SW480 (cell line): ENCODE measurements around the gene F8.
"Not testable (repeated sequence)": the region's sequence is repeated elsewhere in the genome, so short reads cannot be mapped to it uniquely, and the experiment has no call there.

Source experiments
- DNase-seq: peaks from one replicate; pipeline ENCODE4 v3.0.0-alpha.2; 2016; ENCODE audit warnings: low spot score

F8 gene

DNA sequence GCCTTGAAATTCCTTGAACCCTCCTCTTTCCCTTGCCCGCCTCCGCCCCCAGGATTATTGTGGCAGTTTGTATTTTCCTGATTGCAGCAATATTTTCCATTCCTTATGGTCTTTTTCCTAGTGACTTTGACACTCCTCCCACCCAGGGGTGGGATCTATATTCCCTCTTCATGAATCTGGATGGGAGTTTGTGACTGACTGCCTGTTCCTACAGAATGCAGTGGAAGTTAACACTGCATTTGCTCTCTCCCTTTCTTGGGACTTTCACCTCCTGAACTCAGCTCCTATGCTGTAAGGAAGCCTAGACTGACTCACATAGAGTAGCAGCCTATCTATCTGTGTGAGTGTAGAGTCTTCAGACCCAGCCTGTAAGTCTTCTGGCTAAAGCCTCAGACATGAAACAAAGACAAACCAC is 6.4 kb upstream of the F8 start:
- DNase-seq: peak; percentile 5

DNA sequence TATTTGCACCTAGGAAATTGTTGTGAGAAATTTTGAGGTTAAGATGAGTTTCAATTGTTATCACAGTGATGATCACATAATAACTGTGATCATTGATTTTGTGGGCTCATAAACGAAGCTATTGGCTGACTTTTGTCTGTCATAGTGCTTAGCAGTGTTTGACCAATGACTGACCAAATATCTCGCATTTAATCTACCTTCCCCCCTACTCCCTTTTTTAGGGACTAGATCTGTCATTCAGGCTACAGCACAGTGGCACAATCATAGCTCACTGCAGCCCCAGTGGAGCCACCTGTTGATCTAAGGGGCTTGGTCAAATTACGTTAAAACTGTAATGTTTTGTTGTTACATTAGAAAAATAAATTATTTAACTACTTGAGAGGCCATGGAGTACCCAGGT is 5.6 kb upstream of the F8 start:
- no peak for DNase-seq

DNA sequence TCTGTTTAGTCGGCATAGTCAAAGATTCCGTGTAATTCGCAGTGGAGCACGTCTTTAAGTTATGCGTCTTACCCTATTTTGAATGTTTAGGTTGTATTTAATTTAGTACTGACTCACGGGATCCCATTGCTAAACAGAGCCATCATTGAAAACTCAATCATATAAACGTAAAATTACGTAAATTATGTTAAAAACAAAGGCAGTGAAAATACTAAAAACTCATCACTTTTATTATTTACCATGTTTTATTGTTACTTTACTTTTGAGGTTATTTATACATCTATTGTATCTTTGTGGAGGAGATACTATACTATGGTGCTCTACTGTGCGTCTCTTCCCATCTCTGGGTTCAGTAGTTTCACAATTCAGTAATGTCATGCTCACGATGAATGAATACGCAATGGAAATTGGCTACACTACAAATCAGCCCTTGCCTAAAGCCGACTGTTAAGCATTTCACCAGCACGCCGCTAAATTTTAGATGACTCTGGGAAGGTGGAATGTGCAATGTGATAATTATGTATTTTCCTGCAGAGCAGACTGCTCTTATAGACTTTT is 5.1 kb upstream of the F8 start:
- DNase-seq: peak; percentile 59

DNA sequence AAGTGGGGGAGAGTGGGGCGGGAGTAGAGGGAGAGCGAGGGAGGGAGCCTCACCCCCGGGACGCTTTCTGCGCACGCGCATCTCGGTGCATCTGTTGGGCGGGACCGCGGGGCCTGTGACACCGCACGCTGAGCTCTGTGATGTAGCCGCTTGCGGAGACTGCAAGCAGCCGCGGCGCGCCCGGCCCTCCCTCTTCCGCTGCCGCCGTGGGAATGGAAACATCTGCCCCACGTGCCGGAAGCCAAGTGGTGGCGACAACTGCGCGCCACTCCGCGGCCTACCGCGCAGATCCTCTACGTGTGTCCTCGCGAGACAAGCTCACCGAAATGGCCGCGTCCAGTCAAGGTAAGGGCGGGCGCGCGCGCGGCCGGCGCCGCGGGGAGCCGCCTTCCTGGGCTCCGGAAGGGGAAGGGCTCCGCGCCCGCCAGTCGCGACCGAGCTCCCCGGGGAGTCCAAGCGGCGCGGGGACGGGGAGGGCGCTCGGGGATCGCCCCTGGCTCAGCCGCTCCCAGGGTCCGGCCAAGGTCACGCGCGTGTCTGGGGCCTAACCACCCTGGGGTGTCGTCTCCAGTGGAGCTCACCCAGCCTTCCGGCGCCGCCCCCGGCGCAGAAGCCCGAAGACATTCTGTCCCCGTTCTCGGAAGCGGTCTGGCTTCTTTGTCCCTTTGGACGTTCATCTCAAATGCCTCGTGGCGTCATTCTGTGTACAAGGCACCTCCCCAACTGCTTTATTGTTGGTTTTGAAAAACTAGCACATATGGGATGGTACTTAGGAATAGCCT is 4.4 kb upstream of the F8 start, which contains the start of gene FUNDC2:
TSS of gene FUNDC2 (plus strand) at position 118 of the 782 bp plus-strand sequence. CDS start at position 213, 95 bp downstream.
- peak; percentile 95 for DNase-seq

DNA sequence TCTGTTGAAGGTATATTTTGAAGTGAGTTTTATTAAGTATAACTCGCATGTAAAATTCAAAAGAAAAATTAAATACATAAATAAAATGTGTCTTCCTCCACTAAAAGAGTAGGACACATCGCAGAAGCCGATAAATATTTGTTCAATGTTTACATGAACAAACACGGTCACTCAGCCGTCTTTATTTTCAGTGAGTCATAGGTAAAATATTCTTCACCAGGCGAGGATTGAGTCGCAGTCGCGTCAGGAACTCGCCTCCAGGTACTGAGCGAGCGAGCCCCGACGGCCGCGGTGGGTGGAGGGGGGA is 3.9 kb upstream of the F8 start:
- DNase-seq: no peak

DNA sequence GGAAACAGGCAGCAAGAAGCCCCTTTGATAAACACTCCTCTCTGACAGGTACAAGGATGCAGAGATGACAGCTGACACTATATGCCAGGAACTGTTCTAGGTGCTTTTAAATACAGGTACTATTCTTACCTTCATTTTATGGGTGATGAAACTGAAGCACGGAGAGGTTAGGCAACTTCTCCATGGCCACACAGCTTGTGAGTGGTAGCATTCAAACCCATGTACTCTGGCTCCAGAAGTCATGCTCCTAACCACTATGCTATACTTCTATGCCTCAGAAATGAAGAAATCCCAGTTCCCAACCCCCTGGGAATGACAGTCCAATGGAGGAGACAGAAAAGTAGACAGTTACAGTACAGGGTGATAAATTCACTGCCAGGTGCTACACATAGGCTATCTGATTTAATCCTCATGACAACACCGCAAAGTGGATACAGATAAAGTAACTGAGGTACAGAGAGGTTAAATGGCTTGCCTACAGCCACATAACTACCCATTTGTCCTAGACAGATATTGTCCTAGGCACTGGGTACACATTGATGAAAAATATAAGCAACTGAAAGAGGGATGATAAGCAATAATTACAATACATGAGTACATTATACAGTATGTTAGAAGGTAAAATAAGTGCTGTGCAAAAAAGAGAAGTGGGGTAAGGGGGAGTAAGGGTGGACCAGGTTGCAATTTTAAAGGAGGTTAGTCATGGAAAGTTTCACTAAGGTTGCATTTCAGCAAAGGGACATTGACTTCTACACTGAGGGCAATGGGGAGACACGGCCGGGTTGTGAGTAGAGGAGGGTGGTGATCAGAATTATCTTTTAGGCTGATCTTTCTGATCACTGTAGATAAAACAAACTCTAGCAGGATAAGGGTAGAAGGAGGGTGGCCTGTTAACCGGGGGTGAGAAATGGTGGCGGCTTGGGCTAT is 1.6 kb upstream of the F8 start:
- no peak for DNase-seq

DNA sequence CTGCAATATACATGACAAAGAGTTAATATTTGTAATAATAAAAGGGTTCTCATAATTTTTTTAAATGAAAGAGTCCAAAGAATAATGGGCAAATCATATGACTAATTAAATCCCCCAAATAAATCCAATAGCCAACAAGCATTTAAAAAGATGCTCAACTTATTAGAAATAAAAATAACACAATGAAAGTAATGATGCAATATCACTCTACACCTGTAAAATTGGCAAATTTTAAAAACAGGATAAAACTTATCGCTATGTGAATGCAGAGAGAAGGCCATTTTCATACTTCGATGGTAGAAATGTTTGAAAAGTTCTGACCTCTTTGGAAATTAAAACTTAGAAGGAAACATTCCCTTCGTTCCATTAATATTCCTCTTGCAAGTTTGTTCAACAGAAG is 1.9 kb downstream of the F8 start:
- DNase-seq: no peak

DNA sequence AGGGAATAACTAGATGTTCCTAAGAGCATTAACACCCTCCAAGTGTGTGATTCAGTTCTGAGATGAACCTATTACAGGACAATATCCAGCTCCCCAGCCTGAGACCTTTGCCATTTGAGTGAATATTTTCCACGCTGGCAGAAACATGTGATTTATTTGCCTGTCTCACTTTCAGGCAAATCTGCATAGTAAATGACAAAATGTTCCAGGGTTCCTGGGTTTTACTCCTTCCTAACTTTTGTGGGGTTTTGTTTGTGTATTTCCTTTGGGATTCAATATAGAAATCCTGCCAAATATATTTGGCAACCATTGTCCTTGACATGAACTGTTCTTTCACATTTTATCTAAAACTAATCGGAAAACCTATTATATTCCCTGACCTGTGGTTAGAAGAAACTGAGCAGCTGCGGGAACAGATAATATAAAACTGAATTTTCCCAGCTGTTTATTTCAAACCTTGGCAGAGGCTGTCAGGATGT is 12.5 kb downstream of the F8 start:
- DNase-seq: no peak

DNA sequence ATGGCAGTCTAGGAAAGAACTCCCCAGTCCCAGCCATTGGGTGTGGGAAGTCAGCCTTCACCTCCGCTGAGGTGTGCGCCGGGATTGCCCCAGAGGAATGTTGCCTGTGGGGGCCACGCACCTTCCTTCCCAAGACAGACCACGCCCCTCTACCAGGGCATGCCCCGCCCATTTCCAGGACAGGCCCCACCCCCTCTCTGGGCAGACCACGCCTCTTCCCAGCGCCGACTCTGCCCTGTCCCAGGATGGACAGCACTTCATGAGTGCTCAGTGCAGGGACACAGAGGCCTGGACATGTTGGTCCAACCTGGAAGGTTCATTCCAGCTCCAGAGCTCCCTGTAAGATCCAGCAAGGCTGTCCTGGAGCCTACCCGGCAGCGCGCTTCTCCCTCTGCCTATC is 13.9 kb downstream of the F8 start:
- not testable (repeated sequence) for DNase-seq

DNA sequence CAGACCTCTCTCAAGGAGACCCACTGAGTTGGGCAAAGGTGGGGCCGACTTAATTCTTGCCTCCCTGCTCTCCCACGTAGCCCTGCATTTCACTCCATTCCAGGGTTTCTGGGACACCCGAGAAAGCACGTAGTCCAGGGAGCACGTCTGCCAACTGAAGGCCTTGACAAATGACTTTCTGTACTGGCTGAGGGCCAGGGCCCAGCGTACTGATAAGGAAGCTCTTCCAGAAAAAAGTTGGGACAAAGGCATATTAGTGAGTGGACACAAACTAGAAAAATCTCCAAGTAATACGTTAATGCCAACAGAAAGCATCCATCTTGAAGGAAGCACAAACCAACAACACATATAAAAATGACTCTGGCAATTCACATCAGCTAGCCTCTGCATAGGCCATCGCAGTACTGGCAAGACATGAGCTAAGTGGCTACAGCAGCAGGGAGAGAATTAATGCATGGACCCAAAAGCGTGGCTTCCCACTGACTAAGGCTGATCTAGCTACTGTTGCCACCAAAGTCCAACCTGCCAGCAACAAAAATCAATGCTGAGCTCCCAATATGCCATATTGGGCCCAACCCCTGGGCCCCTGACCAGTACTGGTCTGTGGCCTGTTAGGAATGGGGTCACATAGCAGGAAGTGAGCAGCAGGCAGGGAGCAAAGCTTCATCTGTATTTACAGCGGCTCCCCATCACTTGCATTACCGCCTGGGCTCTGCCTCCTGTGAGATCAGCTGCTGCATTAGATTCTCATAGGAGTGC is 15.4 kb downstream of the F8 start:
- not testable (repeated sequence) for DNase-seq

DNA sequence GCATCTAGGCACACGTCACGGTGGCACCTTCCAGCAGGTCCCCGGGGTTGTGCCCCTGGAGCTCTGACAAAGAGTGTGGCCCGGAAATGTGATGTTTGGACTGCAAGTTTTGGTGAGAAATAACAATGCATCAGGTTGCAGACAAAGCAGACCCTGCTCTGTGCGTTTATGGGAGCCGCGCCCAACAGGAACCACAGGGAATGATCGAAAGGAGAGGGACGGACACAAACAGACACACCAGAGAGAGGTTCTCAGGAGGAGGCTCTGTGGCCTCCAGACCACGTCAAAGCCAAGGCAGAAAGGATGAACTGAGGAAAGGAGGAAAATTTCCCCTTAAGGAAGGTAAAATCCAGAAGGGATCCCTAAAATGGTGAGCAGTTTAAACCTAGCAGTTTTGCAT is 16.1 kb downstream of the F8 start:
- not testable (repeated sequence) for DNase-seq

DNA sequence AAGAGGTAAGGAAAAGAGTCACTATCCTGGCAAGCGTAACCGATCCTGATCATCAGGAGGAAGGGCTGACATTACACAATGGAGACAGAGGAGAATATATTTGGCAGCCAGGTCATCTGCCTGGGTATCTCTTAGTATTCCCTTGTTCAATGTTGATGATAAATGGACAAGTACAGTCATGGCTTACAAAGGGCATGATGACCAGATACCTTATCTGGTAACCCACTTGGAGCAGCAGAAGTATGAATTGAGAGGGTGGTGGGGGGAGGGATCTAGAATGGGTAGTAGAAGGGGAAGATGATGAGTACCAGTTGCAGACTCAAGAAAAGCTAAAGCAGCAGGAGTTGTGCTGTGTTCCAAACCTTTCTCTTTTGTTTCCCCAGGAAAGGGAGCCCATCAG is 17.3 kb downstream of the F8 start:
- DNase-seq: no peak

DNA sequence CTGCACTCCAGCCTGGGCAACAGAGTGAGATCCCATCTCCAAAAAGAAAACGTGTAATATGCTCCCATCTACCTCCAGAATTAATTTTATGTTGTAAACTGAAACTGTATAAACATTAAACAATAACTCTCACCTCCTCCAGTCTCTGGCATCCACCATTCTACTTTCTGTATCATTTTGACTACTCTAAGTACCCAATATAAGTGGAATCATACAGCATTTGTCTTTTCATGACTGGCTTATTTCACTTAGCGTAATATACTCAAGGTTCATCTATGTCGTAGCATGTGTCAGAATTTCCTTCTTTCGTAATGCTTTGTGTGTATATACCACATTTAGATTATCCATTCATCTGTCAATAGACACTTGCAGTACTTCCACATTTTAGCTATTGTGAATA is 20.6 kb downstream of the F8 start:
- DNase-seq: no peak

DNA sequence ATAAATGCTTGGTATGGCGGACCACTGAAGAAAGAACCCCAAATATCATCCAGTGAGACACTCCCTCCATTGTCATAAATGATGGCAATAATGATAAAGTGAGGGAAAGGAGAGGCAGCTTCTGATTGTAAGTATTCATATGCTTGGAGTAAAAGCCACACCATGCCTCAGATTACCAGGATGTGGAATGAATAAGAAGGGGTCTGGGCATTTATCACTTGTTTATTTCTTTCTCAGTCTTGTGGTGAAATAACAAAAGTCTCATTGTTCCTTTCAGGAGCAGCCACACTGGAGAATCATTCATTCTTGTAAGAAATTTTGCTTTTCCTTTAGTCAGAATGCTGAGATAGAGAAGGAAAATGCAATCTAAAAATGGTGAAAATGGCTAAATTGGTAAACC is 21.7 kb downstream of the F8 start:
- DNase-seq: no peak

DNA sequence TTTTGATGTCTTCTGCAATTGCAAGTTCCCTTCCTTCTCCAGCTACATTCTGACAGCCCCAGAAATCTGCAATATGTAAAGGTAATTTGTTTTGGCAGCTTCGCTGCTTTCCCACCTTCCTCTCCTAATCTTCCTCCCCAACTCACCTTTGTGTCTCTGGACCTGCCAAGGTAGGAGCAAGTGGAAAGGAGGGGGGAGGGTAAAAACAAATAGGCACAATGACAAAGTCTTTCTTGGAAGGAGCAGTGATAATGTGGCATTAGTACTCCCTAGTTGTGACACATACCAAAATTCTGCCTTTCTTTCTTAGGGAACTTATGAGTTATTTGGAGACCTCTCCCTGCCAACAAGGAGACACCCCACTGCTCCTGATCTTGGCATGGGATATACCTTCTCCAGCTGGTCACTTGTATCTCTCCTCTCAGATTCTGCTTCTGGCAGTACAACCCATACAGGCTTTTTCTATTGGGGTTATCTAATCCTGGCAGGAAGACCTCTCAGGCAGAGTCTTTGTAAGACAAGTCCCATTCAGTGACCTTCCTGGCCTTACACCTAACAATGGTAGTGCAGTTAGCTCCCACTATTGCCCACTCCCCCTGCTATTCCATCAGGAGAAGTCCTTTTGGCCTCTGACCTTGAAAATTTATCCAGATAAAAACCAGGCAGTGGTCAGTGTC is 24.2 kb downstream of the F8 start:
- no peak for DNase-seq

DNA sequence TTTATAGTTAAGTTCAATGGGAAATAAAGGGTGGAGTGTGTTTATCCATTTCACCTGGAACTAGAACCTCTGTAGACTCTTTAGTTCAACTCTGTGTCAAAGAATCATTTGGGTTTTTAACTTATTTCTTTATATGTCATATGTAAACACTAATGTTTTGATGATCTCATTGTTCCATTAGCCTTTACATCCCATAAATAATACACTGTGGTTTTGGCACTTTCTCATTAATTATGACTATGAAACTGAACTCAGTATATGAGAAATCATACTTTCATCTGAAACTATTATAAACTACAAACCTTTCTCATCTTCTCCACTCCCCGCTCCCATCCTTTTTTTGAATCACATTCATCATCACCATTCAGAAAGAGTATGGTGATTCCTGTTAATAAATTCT is 31.0 kb downstream of the F8 start:
- no peak for DNase-seq

DNA sequence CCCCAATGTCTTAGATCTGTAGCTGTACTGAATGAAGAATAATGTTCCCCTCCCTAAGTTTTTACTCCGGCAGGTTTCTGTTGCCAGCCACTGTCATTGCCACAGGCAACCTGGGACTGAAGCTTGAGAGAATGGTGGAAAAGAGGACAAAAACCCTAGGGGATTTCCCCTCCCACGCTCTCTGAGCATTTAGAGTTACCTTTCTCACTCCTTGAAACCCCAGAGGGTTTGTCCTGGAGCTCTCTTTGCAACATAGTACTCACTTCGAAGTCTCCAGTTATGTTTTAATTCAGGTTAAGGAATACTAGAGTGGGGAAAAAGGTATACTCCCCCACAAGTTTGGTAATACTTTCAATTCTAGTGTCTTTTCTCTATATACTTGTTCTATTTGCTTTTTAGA is 31.5 kb downstream of the F8 start:
- no peak for DNase-seq

DNA sequence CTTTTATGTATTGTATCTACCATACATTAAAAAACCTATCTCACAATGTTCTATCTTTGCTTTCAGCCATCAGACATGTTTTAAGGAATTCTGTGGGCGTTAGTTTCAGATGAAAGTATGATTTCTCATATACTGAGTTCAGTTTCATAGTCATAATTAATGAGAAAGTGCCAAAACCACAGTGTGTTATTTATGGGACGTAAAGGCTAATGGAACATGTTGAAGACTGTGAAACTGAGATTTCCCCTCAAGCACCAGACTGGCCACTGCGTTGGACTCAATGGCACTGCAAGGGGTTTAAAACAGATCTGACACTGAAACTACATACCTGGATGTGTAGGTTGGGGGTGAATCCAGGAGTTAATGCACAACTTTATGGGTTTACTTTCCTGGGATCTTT is 32.0 kb downstream of the F8 start:
- DNase-seq: no peak

DNA sequence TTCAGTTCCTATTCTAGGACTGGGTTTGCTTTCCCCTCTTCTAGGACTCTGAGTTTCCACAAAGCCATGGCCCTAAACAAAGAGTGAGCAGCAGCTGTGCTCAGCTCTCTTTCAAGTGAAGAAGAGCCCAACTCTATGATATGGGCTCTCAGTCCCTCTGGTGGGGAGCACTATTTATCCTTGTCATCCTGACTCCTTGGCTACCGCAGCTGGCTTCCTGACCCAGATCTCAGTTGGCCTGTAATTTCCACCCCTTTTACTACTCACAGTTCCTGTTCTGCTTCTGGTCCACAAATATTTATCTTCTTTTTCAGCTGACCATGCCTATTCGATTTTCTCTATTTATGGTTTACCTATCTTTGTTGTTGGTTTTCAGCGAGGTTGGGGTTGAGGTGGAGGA is 33.8 kb downstream of the F8 start:
- no peak for DNase-seq

DNA sequence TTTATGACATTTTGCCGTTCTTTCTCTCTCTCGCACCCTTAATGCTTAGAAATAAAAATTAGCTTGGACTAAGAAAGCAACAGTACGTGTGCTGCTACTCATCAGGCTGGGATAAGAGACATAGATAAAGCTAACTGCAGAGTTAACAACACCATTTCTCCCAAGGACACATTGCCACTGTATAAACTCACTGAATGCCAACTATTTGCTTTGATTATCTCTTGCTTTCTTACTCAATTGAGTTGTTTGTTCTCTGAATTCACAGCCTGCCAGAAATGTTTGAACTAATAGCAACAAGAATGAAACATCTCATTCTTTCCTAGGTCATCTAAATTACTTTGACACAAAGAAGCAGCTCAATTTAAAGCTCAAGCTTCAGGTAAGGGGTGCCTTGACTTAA is 34.6 kb downstream of the F8 start:
- no peak for DNase-seq

DNA sequence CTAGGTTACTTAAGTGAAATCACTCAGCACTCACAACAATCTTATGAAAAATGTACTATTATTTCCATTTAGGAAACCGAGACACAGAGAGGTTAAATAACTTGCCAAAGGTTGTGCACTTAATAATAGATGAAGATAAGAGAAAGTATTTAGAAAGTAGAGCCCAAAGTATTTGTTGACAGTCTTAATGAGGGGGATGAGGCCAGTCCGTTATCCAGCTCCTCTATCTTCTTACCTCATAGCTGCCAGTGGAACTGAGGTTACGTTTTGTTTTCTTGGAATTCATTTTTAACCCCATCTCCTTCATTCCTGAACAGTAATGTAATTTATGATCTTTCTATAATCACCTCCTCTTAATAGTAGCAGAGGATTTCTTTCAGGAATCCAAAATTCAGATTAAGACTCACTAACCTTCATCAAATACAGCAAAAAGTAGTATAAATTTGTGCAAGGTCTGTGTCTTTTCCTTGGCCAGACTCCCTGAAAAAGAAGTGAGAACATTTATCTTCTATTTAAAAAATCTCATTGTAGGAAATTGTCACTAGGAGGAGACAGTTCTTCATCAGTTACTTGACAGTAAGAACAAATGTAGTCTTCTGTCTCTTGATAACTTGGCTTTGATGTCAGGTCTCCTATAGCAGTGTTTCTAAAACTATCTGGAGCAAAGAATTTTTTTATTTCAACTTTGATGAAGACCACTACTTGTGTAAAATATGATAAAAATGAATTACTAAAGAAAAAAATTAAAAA is 35.5 kb downstream of the F8 start:
- DNase-seq: peak; percentile 18
